ENCODE results near the gene SNHG17. TPM values are rescaled to one million over a fixed set of nuclear protein-coding genes. Genes with fewer than 3 reads are reported as not detected.
"Not testable (repeated sequence)": the region's sequence is repeated elsewhere in the genome, so short reads cannot be mapped to it uniquely, and the experiment has no call there.

The SNHG17 gene
- total and polyA plus RNA-seq, 2 donors (not counting 1 experiment from before 2014, with no cell fraction given): 49.6 to 78.0 TPM

DNA sequence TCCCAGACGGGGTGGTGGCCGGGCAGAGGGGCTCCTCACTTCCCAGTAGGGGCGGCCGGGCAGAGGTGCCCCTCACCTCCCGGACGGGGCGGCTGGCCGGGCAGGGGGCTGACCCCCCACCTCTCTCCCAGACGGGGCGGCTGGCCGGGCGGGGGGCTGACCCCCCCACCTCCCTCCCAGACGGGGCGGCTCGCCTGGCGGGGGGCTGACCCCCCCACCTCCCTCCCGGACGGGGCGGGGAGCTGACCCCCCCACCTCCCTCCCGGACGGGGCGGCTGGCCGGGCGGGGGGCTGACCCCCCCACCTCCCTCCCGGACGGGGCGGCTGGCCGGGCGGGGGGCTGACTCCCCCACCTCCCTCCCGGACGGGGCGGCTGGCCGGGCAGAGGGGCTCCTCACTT, 26.0 kb upstream of the SNHG17 start:
- CTCF ChIA-PET; H3K27me3 Mint-ChIP-seq; H3K9me3 Mint-ChIP-seq (ENCODE audit: insufficient read depth); H3K4me3 Mint-ChIP-seq; ATAC-seq (ENCODE audit: low read depth); H3K27ac Mint-ChIP-seq; H3K4me1 Mint-ChIP-seq; H3K4me2 ChIP-seq (replicated peaks; ENCODE audit: low read depth, low read length, poor library complexity, severe bottlenecking); H3K9ac ChIP-seq (ENCODE audit: low read length); H4K20me1 ChIP-seq (ENCODE audit: control insufficient read depth, insufficient read depth, low read length, poor library complexity, severe bottlenecking); H3K9me3 ChIP-seq (ENCODE audit: control extremely low read depth in 1 of 3, control insufficient read depth in 2 of 3, insufficient read depth in 1 of 3, low read length in 2 of 3); H3K79me2 ChIP-seq (ENCODE audit: control insufficient read depth, insufficient read depth, low read length); intact Hi-C loops (cut with micrococcal nuclease); H3K27me3 ChIP-seq (replicated peaks in 1 of 4; ENCODE audit: control extremely low read depth in 1 of 4, control insufficient read depth in 3 of 4, insufficient read depth in 4 of 4, low read length in 3 of 4); H3K27ac ChIP-seq (ENCODE audit: low read length in 2 of 2); POLR2A ChIA-PET; H3K36me3 ChIP-seq (replicated peaks in 1 of 2; ENCODE audit: control extremely low read depth in 1 of 2, control insufficient read depth in 1 of 2, extremely low read depth in 1 of 2, insufficient read depth in 2 of 2, low read length in 1 of 2); DNase-seq; H2AFZ ChIP-seq (ENCODE audit: insufficient read depth, low read depth, low read length, poor library complexity, severe bottlenecking); H3K4me3 ChIP-seq (ENCODE audit: control extremely low read depth in 1 of 5, extremely low read depth in 1 of 5, insufficient read depth in 1 of 5, low read depth in 2 of 5, low read length in 4 of 5); H3K4me1 ChIP-seq (ENCODE audit: control insufficient read depth in 2 of 2, insufficient read depth in 2 of 2, low read length in 2 of 2): not testable (repeated sequence)
- WGBS (ENCODE audit: insufficient coverage): no CpG with 5 or more reads among the region's 33 CpGs

- H2AFZ ChIP-seq (ENCODE audit: insufficient read depth, low read depth, low read length, poor library complexity, severe bottlenecking); POLR2A ChIA-PET; H3K9me3 ChIP-seq (ENCODE audit: control extremely low read depth in 1 of 3, control insufficient read depth in 2 of 3, insufficient read depth in 1 of 3, low read length in 2 of 3); H3K27me3 Mint-ChIP-seq; intact Hi-C loops (cut with micrococcal nuclease); H3K4me1 Mint-ChIP-seq; H3K27ac ChIP-seq (ENCODE audit: low read length in 2 of 2); H4K20me1 ChIP-seq (ENCODE audit: control insufficient read depth, insufficient read depth, low read length, poor library complexity, severe bottlenecking); DNase-seq; H3K9me3 Mint-ChIP-seq (ENCODE audit: insufficient read depth); H3K36me3 ChIP-seq (replicated peaks in 1 of 2; ENCODE audit: control extremely low read depth in 1 of 2, control insufficient read depth in 1 of 2, extremely low read depth in 1 of 2, insufficient read depth in 2 of 2, low read length in 1 of 2); H3K4me1 ChIP-seq (ENCODE audit: control insufficient read depth in 2 of 2, insufficient read depth in 2 of 2, low read length in 2 of 2); H3K4me3 Mint-ChIP-seq; H3K27me3 ChIP-seq (replicated peaks in 1 of 4; ENCODE audit: control extremely low read depth in 1 of 4, control insufficient read depth in 3 of 4, insufficient read depth in 4 of 4, low read length in 3 of 4); H3K79me2 ChIP-seq (ENCODE audit: control insufficient read depth, insufficient read depth, low read length); H3K27ac Mint-ChIP-seq; H3K9ac ChIP-seq (ENCODE audit: low read length); H3K4me3 ChIP-seq (ENCODE audit: control extremely low read depth in 1 of 5, extremely low read depth in 1 of 5, insufficient read depth in 1 of 5, low read depth in 2 of 5, low read length in 4 of 5); ATAC-seq (ENCODE audit: low read depth); CTCF ChIA-PET; H3K4me2 ChIP-seq (replicated peaks; ENCODE audit: low read depth, low read length, poor library complexity, severe bottlenecking): not testable (repeated sequence)
- no CpG with 5 or more reads among the region's 2 CpGs for WGBS (ENCODE audit: insufficient coverage)
These were observed 25.5 kb upstream of the SNHG17 start for GRCh38 chr20:38460631-38461030.

All from B cell (primary cell).